GM23338 (cell line): ENCODE data around the gene TNS3. TPM values are rescaled to one million over a fixed set of nuclear protein-coding genes. Genes with fewer than 3 reads are reported as not detected.

Experiments used
- ATAC-seq: fragments of 200-7000 bp; cut with Tn5 transposase; 3 replicates; pipeline ENCODE4 v1.9.1; 2020
- DNase-seq: peaks from one replicate; pipeline ENCODE4 v3.0.0-alpha.2; 2015; ENCODE audit warnings: low spot score
- H2AFZ ChIP-seq: fragments of 200-600 bp; sonication (generic); 2 replicates; pipeline ENCODE4 v1.8.0; 2016; ENCODE audit warnings: antibody characterized with exemption, mild to moderate bottlenecking, moderate library complexity
- H3F3A ChIP-seq: fragments of 200-600 bp; sonication (generic); replicated peaks from 2 replicates; pipeline ENCODE4 v1.8.0; 2017; ENCODE audit warnings: antibody characterized with exemption, mixed run types, low read depth
- H3K27ac ChIP-seq: fragments of 200-600 bp; sonication (generic); 2 replicates; pipeline ENCODE4 v1.6.1; 2016; ENCODE audit warnings: low read depth
- H3K27me3 ChIP-seq: fragments of 200-600 bp; sonication (generic); 2 replicates; pipeline ENCODE4 v1.8.0; 2016; ENCODE audit warnings: mild to moderate bottlenecking, mixed run types, moderate library complexity; ENCODE audit not compliant: insufficient read depth
- H3K36me3 ChIP-seq: fragments of 200-600 bp; sonication (generic); 2 replicates; pipeline ENCODE4 v1.8.0; 2016; ENCODE audit warnings: mild to moderate bottlenecking; ENCODE audit not compliant: insufficient read depth
- H3K4me1 ChIP-seq: fragments of 200-600 bp; sonication (generic); 2 replicates; pipeline ENCODE4 v1.8.0; 2016; ENCODE audit warnings: mild to moderate bottlenecking, moderate library complexity; ENCODE audit not compliant: insufficient read depth
- H3K4me2 ChIP-seq: fragments of 200-600 bp; sonication (generic); 2 replicates; pipeline ENCODE4 v1.7.1; 2017; ENCODE audit warnings: mixed run types
- H3K4me3 ChIP-seq: fragments of 200-600 bp; sonication (generic); 2 replicates; pipeline ENCODE4 v1.6.1; 2016; ENCODE audit warnings: mixed run types
- H3K79me2 ChIP-seq: fragments of 200-600 bp; sonication (generic); replicated peaks from 2 replicates; pipeline ENCODE4 v1.8.0; 2017; ENCODE audit warnings: mild to moderate bottlenecking; ENCODE audit not compliant: insufficient read depth
- H3K9me2 ChIP-seq: fragments of 200-600 bp; sonication (generic); 2 replicates; pipeline ENCODE4 v1.8.0; 2017; ENCODE audit not compliant: insufficient read depth
- H4K20me1 ChIP-seq: fragments of 200-600 bp; sonication (generic); replicated peaks from 2 replicates; pipeline ENCODE4 v1.8.0; 2017; ENCODE audit warnings: mild to moderate bottlenecking; ENCODE audit not compliant: insufficient read depth
- H3K27ac Mint-ChIP-seq: 2 replicates; pipeline ENCODE4 v1.8.0; 2020; ENCODE audit warnings: inconsistent platforms, mild to moderate bottlenecking, moderate library complexity, mixed read lengths
- H3K27me3 Mint-ChIP-seq: 3 replicates; pipeline ENCODE4 v1.8.0; 2022; ENCODE audit warnings: low read depth, mild to moderate bottlenecking, moderate library complexity, mixed read lengths, inconsistent platforms; ENCODE audit not compliant: insufficient read depth, poor library complexity
- H3K36me3 Mint-ChIP-seq: 3 replicates; pipeline ENCODE4 v1.8.0; 2021; ENCODE audit warnings: low read depth, mild to moderate bottlenecking, inconsistent platforms, moderate library complexity, mixed read lengths
- H3K4me1 Mint-ChIP-seq: 3 replicates; pipeline ENCODE4 v1.8.0; 2020; ENCODE audit warnings: mild to moderate bottlenecking, inconsistent platforms, mixed read lengths
- H3K4me3 Mint-ChIP-seq: 3 replicates; pipeline ENCODE4 v1.8.0; 2021; ENCODE audit warnings: moderate library complexity, mild to moderate bottlenecking, inconsistent platforms, mixed read lengths
- H3K9me3 Mint-ChIP-seq: 3 replicates; pipeline ENCODE4 v1.8.0; 2020; ENCODE audit warnings: moderate library complexity, mild to moderate bottlenecking, inconsistent platforms, mixed read lengths
- EZH2phosphoT487 ChIP-seq: fragments of 200-600 bp; sonication (generic); IDR thresholded peaks from one replicate; pipeline ENCODE4 v1.8.1; 2018; ENCODE audit warnings: antibody characterized with exemption; ENCODE audit not compliant: unreplicated experiment
- POLR2AphosphoS5 ChIP-seq: IDR thresholded peaks from 2 replicates; pipeline ENCODE4 v1.6.1; 2016; ENCODE audit warnings: antibody characterized with exemption, low read depth
- REST ChIP-seq: IDR thresholded peaks from one replicate; pipeline ENCODE4 v1.6.1; 2018; ENCODE audit warnings: antibody characterized with exemption; ENCODE audit not compliant: unreplicated experiment
- STAT1 ChIP-seq: IDR thresholded peaks from one replicate; pipeline ENCODE4 v1.6.1; 2016; ENCODE audit warnings: antibody characterized with exemption; ENCODE audit not compliant: unreplicated experiment
- ZNF331 ChIP-seq: fragments of 250-450 bp; sonication (Bioruptor Pico); IDR thresholded peaks from 2 replicates; pipeline ENCODE4 v1.5.0; 2020; ENCODE audit warnings: low read depth, mild to moderate bottlenecking, moderate library complexity
- ZNF462 ChIP-seq: fragments of 250-450 bp; sonication (Bioruptor Pico); IDR thresholded peaks from 2 replicates; pipeline ENCODE4 v1.5.0; 2020; ENCODE audit warnings: mild to moderate bottlenecking, moderate library complexity
- polyA plus RNA-seq: library from polyadenylated mRNA; unstranded; fragments of >200 nt; fragmentation: Nextera tagmentation; extraction: Ambion mirVana; gene quantifications from 2 replicates; pipeline ENCODE4 v1.2.1, GENCODE V29; 2016
- total RNA-seq: library from RNA; depleted of rRNA; stranded (reverse); fragments of >200 nt; shearing (Covaris generic); gene quantifications from 2 replicates; pipeline ENCODE4 v1.2.3, GENCODE V29; 2014
- TF ChIP-seq, protein P1 (sequence below): IDR thresholded peaks from 2 replicates; pipeline ENCODE4 v1.6.1; 2016; ENCODE audit warnings: antibody characterized with exemption

TNS3 gene
- total and polyA plus RNA-seq, 2 experiments from 2014 or later: 6.2 to 28.7 TPM

GRCh38 chr7:47350425-47350824 is 231.5 kb downstream of the TNS3 start:
- Histone ChIP-seq H2AFZ (no peak overlapping the region), H3F3A (no peaks in the 10 kb centered on the region), H3K4me2 (no peak overlapping the region), H3K4me3 (no peak overlapping the region), H3K27me3 (no peaks in the 10 kb centered on the region), H3K4me1 (no peaks in the 10 kb centered on the region), H3K27ac (no peak overlapping the region), H3K36me3 (no peaks in the 10 kb centered on the region), H4K20me1 (no peaks in the 10 kb centered on the region), H3K9me2 (no peaks in the 10 kb centered on the region), H3K79me2 (no peaks in the 10 kb centered on the region)
- no peaks in the 10 kb centered on the region for H3K36me3 Mint-ChIP-seq
- DNase-seq (no peak), ATAC-seq (no peak)
- H3K27me3 Mint-ChIP-seq: peaks cover 2% of the 10 kb centered on the region
- H3K27ac Mint-ChIP-seq: peak overlapping the region; percentile 68; the same call in 1 of the 2 replicates
- TF ChIP-seq EZH2phosphoT487 (no peak), ZNF462 (no peak), REST (no peak), POLR2AphosphoS5 (no peak), STAT1 (no peak), ZNF331 (CRISPR knock-in tag) (no peak)
- TF ChIP-seq, protein P1, sequence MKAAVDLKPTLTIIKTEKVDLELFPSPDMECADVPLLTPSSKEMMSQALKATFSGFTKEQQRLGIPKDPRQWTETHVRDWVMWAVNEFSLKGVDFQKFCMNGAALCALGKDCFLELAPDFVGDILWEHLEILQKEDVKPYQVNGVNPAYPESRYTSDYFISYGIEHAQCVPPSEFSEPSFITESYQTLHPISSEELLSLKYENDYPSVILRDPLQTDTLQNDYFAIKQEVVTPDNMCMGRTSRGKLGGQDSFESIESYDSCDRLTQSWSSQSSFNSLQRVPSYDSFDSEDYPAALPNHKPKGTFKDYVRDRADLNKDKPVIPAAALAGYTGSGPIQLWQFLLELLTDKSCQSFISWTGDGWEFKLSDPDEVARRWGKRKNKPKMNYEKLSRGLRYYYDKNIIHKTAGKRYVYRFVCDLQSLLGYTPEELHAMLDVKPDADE: no peak
- no peaks in the 10 kb centered on the region for H3K9me3 Mint-ChIP-seq
- H3K4me1 Mint-ChIP-seq: peaks cover 7% of the 10 kb centered on the region
- H3K4me3 Mint-ChIP-seq: no peak overlapping the region
